ENCODE data around the gene KLF4. TPM values are rescaled to one million over a fixed set of nuclear protein-coding genes. Genes with fewer than 3 reads are reported as not detected.

Gene KLF4
- polyA plus RNA-seq, 3 donors: 36.6 to 512 (median 37.2) TPM

DNA sequence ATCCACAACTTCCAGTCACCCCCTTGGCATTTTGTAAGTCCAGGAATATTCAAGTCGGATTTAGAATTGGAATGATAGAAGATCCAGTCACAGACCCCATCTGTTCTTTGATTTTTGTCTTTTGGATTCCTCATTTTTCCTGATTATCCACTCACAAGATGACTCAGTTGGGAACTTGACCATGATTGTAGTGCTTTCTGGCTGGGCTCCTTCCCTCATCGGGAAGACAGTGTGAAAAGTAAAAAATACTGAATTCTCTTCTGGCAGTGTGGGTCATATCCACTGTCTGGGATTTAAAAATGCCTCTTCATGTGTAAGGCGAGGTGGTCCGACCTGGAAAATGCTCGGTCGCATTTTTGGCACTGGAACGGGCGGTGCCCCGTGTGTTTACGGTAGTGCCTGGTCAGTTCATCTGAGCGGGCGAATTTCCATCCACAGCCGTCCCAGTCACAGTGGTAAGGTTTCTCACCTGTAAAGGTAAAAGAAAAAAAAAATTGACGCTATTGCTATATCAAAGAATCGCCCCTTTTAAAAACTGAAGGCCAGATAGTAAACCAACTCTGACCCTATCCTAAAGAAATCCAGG, 4.0 kb downstream of the KLF4 start:
- Histone ChIP-seq H3K9me3 (replicated peaks in 1 of 2; ENCODE audit: control insufficient read depth in 1 of 2, insufficient read depth in 1 of 2, low read length in 2 of 2) (no peaks in the 10 kb centered on the region), H3K27ac (ENCODE audit: low read depth in 1 of 2, low read length in 2 of 2) (no peak overlapping the region), H3K36me3 (replicated peaks in 1 of 2; ENCODE audit: control insufficient read depth in 1 of 2, insufficient read depth in 2 of 2, low read length in 2 of 2) (peaks cover 25 to 42% of the 10 kb centered on the region in 2 donors), H3K9ac (ENCODE audit: insufficient read depth, low read length, poor library complexity, severe bottlenecking) (no peak overlapping the region), H3K27me3 (ENCODE audit: control insufficient read depth in 2 of 2, insufficient read depth in 2 of 2, low read length in 2 of 2) (no peaks in the 10 kb centered on the region), H2AFZ (ENCODE audit: insufficient read depth, low read depth, low read length, poor library complexity, severe bottlenecking) (no peak overlapping the region), H3K4me3 (replicated peaks in 1 of 3; ENCODE audit: low read depth in 2 of 3, low read length in 3 of 3) (peak overlapping the region; percentile 6 to 100 (median 94)), H3K4me1 (ENCODE audit: control insufficient read depth in 1 of 2, insufficient read depth in 2 of 2, low read length in 2 of 2) (peaks cover 33 to 59% of the 10 kb centered on the region in 2 donors), H3K79me2 (ENCODE audit: insufficient read depth, low read length) (peaks cover 78% of the 10 kb centered on the region), H4K20me1 (ENCODE audit: insufficient read depth, low read length) (peaks cover 61% of the 10 kb centered on the region), H3K4me2 (replicated peaks; ENCODE audit: extremely low read depth, low read length, poor library complexity, severe bottlenecking) (peak overlapping the region; percentile 100)
- intact Hi-C loops (cut with micrococcal nuclease): loop anchor here (5.0 to 10.0 kb wide), 8 partner anchors 152 to 1137 kb away; no protein-coding TSS in a partner anchor
- Mint-ChIP-seq H3K36me3 (peaks cover 27 to 38% of the 10 kb centered on the region in 2 donors), H3K4me1 (peaks cover 45% of the 10 kb centered on the region), H3K27me3 (ENCODE audit: low read depth in 3 of 3) (peaks cover 0 to 5% (median 4%) of the 10 kb centered on the region in 3 donors), H3K4me3 (peak overlapping the region; percentile 96 to 98), H3K9me3 (peaks cover 0 to 5% (median 0%) of the 10 kb centered on the region in 7 donors), H3K27ac (peak overlapping the region in 6 of 7 donors; percentile 15 to 85 (median 69))
- DNase-seq: no peak
- WGBS (ENCODE audit: insufficient coverage): 98% methylated on average over 8 of the region's 15 CpGs
- TF ChIP-seq, protein P1, sequence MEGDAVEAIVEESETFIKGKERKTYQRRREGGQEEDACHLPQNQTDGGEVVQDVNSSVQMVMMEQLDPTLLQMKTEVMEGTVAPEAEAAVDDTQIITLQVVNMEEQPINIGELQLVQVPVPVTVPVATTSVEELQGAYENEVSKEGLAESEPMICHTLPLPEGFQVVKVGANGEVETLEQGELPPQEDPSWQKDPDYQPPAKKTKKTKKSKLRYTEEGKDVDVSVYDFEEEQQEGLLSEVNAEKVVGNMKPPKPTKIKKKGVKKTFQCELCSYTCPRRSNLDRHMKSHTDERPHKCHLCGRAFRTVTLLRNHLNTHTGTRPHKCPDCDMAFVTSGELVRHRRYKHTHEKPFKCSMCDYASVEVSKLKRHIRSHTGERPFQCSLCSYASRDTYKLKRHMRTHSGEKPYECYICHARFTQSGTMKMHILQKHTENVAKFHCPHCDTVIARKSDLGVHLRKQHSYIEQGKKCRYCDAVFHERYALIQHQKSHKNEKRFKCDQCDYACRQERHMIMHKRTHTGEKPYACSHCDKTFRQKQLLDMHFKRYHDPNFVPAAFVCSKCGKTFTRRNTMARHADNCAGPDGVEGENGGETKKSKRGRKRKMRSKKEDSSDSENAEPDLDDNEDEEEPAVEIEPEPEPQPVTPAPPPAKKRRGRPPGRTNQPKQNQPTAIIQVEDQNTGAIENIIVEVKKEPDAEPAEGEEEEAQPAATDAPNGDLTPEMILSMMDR (IDR thresholded peaks at IDR 0.05): no peak

DNA sequence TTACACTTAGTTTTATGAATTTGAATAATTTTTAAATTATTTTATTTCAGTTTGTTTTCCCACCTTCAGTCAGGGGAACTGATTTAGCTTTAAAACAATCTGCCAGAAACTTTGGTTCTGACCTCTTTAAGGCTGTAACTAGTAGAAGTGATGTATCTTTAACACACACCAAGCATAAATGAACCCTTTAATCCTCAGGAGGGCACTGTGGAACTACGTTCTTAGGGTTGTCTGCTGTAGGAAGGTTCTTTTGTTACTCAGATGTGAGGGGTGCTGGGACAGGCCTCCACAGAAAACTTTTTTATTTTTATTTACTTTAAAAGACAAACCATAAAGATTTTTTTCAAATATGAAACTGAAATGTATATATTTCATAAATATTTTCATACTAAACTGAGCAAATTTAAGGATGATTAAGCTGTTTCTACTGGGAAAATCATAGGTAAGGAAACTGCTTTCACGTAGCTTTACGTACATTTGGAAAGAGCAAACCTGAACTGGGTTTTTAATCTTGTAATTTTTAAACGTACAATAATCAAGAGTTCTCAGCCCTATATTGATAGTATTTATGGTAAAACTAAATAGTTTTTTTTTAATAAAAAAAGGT, 5.3 kb downstream of the KLF4 start:
- peaks cover 40 to 66% of the 10 kb centered on the region in 2 donors for H3K4me1 ChIP-seq (ENCODE audit: control insufficient read depth in 1 of 2, insufficient read depth in 2 of 2, low read length in 2 of 2)
- Mint-ChIP-seq H3K9me3 (peaks cover 0 to 5% (median 0%) of the 10 kb centered on the region in 7 donors), H3K27ac (peak overlapping the region in 1 of 7 donors; percentile 66), H3K4me3 (no peak overlapping the region), H3K36me3 (peaks cover 24 to 38% of the 10 kb centered on the region in 2 donors), H3K4me1 (peaks cover 49% of the 10 kb centered on the region), H3K27me3 (ENCODE audit: low read depth in 3 of 3) (no peaks in the 10 kb centered on the region)
- H4K20me1 ChIP-seq (ENCODE audit: insufficient read depth, low read length): peaks cover 59% of the 10 kb centered on the region
- H3K27me3 ChIP-seq (ENCODE audit: control insufficient read depth in 2 of 2, insufficient read depth in 2 of 2, low read length in 2 of 2): no peaks in the 10 kb centered on the region
- H3K4me3 ChIP-seq (replicated peaks in 1 of 3; ENCODE audit: low read depth in 2 of 3, low read length in 3 of 3): peak overlapping the region in 1 of 3 experiments; percentile 100
- TF ChIP-seq, protein P1 (IDR thresholded peaks at IDR 0.05): peak; percentile 70
- no peak overlapping the region for H3K9ac ChIP-seq (ENCODE audit: insufficient read depth, low read length, poor library complexity, severe bottlenecking)
- intact Hi-C loops (cut with micrococcal nuclease): loop anchor here in 1 of 2 donors (10.0 kb wide), 1 partner anchor 391 kb away; no protein-coding TSS in a partner anchor
- H3K36me3 ChIP-seq (replicated peaks in 1 of 2; ENCODE audit: control insufficient read depth in 1 of 2, insufficient read depth in 2 of 2, low read length in 2 of 2): peaks cover 25 to 42% of the 10 kb centered on the region in 2 donors
- H3K4me2 ChIP-seq (replicated peaks; ENCODE audit: extremely low read depth, low read length, poor library complexity, severe bottlenecking): peak overlapping the region; percentile 100
- peaks cover 72% of the 10 kb centered on the region for H3K79me2 ChIP-seq (ENCODE audit: insufficient read depth, low read length)
- no peak overlapping the region for H2AFZ ChIP-seq (ENCODE audit: insufficient read depth, low read depth, low read length, poor library complexity, severe bottlenecking)
- no peak overlapping the region for H3K27ac ChIP-seq (ENCODE audit: low read depth in 1 of 2, low read length in 2 of 2)
- peak; percentile 56 to 66 (median 66) for DNase-seq
- H3K9me3 ChIP-seq (replicated peaks in 1 of 2; ENCODE audit: control insufficient read depth in 1 of 2, insufficient read depth in 1 of 2, low read length in 2 of 2): no peaks in the 10 kb centered on the region
- no CpG with 5 or more reads among the region's 4 CpGs for WGBS (ENCODE audit: insufficient coverage)

All from CD14-positive monocyte (primary cell).